Ramos (cell line): ENCODE data around the gene CACNA1C.

Experiments used
- in situ Hi-C: fragments of 300-500 bp; cut with MboI; formaldehyde crosslinking; loops from one replicate; pipeline ENCODE4 v1.14.3; 2022; ENCODE audit warnings: low sequenced_read_pairs; ENCODE audit not compliant: unreplicated experiment

Gene CACNA1C

GRCh38 chr12:2286461-2287131 is 233.8 kb downstream of the CACNA1C start:
- in situ Hi-C loops, result loop anchor here (5.0 kb wide), 1 partner anchor 229 kb away; no protein-coding TSS in a partner anchor

GRCh38 chr12:2287151-2287550 is 234.4 kb downstream of the CACNA1C start:
- in situ Hi-C loops, result loop anchor here (5.0 kb wide), 1 partner anchor 230 kb away; no protein-coding TSS in a partner anchor

GRCh38 chr12:2287589-2287988 is 234.8 kb downstream of the CACNA1C start:
- in situ Hi-C loops, result loop anchor here (5.0 kb wide), 1 partner anchor 230 kb away; no protein-coding TSS in a partner anchor

- in situ Hi-C loops, result loop anchor here (5.0 kb wide), 1 partner anchor 231 kb away; no protein-coding TSS in a partner anchor
These were observed 235.2 kb downstream of the CACNA1C start for GRCh38 chr12:2288001-2288400.

- in situ Hi-C loops, result loop anchor here (5.0 kb wide), 1 partner anchor 231 kb away; no protein-coding TSS in a partner anchor
These were observed 235.7 kb downstream of the CACNA1C start for GRCh38 chr12:2288471-2288870.

GRCh38 chr12:2288875-2289274 is 236.1 kb downstream of the CACNA1C start:
- in situ Hi-C loops, result loop anchor here (5.0 kb wide), 1 partner anchor 232 kb away; no protein-coding TSS in a partner anchor

GRCh38 chr12:2289525-2289924 is 236.7 kb downstream of the CACNA1C start:
- in situ Hi-C loops, result loop anchor here (5.0 kb wide), 1 partner anchor 232 kb away; no protein-coding TSS in a partner anchor

- in situ Hi-C loops, result no loop called here
These were observed 237.3 kb downstream of the CACNA1C start for GRCh38 chr12:2290091-2290490.

GRCh38 chr12:2290516-2291065 is 237.8 kb downstream of the CACNA1C start:
- in situ Hi-C loops, result no loop called here

GRCh38 chr12:2291182-2291832 is 238.5 kb downstream of the CACNA1C start:
- in situ Hi-C loops, result no loop called here

GRCh38 chr12:2291947-2292346 is 239.2 kb downstream of the CACNA1C start:
- in situ Hi-C loops, result no loop called here

- in situ Hi-C loops, result no loop called here
These were observed 239.8 kb downstream of the CACNA1C start for GRCh38 chr12:2292560-2292959.

- in situ Hi-C loops, result no loop called here
These were observed 242.1 kb downstream of the CACNA1C start for GRCh38 chr12:2294651-2295475.

GRCh38 chr12:2295941-2296461 is 243.2 kb downstream of the CACNA1C start:
- in situ Hi-C loops, result no loop called here

- in situ Hi-C loops, result no loop called here
These were observed 244.2 kb downstream of the CACNA1C start for GRCh38 chr12:2297004-2297403.

- in situ Hi-C loops, result no loop called here
These were observed 244.9 kb downstream of the CACNA1C start for GRCh38 chr12:2297658-2298057.

GRCh38 chr12:2298556-2299200 is 245.9 kb downstream of the CACNA1C start:
- in situ Hi-C loops, result no loop called here

- in situ Hi-C loops, result no loop called here
These were observed 246.4 kb downstream of the CACNA1C start for GRCh38 chr12:2299206-2299605.

GRCh38 chr12:2300168-2300567 is 247.4 kb downstream of the CACNA1C start:
- in situ Hi-C loops, result no loop called here

GRCh38 chr12:2300886-2301285 is 248.1 kb downstream of the CACNA1C start:
- in situ Hi-C loops, result no loop called here
